Measurements from ENCODE around the gene DCTN3. TPM values are rescaled to one million over a fixed set of nuclear protein-coding genes. Genes with fewer than 3 reads are reported as not detected.

DCTN3 gene
- total and polyA plus RNA-seq, 2 donors (not counting 3 experiments of a cell fraction or from before 2014, with no cell fraction given) = 91.0 to 170 TPM

DNA sequence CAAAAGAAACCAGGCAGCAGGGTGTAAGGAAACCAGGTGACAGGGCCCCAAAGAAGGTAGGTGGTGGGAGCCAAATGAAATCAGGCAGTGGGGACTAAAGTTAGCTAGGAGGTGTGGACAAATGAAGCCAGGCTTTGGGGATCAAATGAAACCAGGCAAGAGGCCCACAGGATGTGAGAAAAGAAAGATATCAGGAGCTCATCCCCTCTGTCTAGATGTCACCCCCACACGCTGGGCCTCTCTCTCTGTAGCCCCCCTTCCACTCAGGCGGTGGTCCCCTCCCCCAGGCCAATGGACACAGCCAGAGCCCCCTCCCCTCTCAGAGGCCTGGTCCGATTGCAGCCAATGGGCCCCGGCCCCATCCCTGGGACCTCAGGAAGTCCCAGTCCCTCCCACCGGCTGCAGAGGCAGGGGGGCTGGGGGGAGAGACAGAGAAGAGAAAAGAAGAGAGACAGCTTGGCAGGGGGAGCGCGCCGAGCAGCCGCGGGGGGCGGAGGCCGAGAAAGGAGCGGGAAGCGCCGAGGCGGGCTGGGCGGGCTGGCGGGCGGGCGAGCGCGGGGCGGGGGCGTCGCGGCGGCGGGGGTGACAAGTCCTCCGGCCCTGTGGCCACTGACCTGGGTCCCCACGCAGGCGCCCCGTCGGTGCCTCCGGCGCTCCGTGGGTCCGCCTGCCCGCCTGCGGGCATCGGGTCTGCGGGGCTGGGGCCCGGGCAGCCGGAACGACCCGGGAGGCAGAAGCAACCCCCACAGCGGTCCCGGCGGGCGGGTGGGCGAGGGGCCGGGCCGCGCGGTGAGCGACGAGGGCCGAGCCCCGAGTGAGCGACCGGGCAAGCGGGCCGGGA lies 42.7 kb downstream of the DCTN3 start:
- Histone ChIP-seq H4K20me1 (replicated peaks; ENCODE audit: control insufficient read depth, extremely low read depth, insufficient read depth, low read length) (no peaks in the 10 kb centered on the region), H3K9me3 (replicated peaks; ENCODE audit: control insufficient read depth, insufficient read depth, low read length) (no peaks in the 10 kb centered on the region), H3K4me3 (replicated peaks in 1 of 3; ENCODE audit: insufficient read depth in 1 of 3, low read depth in 1 of 3, low read length in 3 of 3) (no peak overlapping the region), H3K4me2 (ENCODE audit: insufficient read depth, low read length) (no peak overlapping the region), H3K79me2 (ENCODE audit: control insufficient read depth, insufficient read depth, low read length) (no peaks in the 10 kb centered on the region), H3K36me3 (ENCODE audit: control insufficient read depth in 2 of 2, extremely low read depth in 1 of 2, insufficient read depth in 2 of 2, low read length in 2 of 2) (no peaks in the 10 kb centered on the region), H2AFZ (ENCODE audit: low read depth, low read length) (no peak overlapping the region), H3K4me1 (ENCODE audit: control insufficient read depth, extremely low read depth, insufficient read depth, low read length) (no peaks in the 10 kb centered on the region), H3K27me3 (ENCODE audit: control insufficient read depth in 2 of 2, insufficient read depth in 2 of 2, low read length in 2 of 2) (peaks cover 58 to 60% of the 10 kb centered on the region in 2 experiments), H3K27ac (ENCODE audit: insufficient read depth, low read depth, low read length) (no peak overlapping the region), H3K9ac (replicated peaks; ENCODE audit: extremely low read depth, insufficient read depth, low read length) (no peak overlapping the region), H3K9me1 (replicated peaks; ENCODE audit: control insufficient read depth, extremely low read depth, insufficient read depth, low read length) (no peaks in the 10 kb centered on the region)
- intact Hi-C loops (cut with micrococcal nuclease) = no loop called here
- dilution Hi-C loops (cut with MboI; ENCODE audit: extremely low pct_ligation_motif_present, low sequenced_read_pairs) = no loop called here
- ChIA-PET POLR2A (no interaction called here), CTCF (interaction anchor here (0.6 to 8.5 kb wide), 6 partner anchors 14 to 174 kb away, joined by 3 to 106 read pairs (median 4); no protein-coding TSS in a partner anchor)
- FAIRE-seq (no peak), DNase-seq (ENCODE audit: low read depth, low spot score) (no peak)
- TF ChIP-seq, protein P1, sequence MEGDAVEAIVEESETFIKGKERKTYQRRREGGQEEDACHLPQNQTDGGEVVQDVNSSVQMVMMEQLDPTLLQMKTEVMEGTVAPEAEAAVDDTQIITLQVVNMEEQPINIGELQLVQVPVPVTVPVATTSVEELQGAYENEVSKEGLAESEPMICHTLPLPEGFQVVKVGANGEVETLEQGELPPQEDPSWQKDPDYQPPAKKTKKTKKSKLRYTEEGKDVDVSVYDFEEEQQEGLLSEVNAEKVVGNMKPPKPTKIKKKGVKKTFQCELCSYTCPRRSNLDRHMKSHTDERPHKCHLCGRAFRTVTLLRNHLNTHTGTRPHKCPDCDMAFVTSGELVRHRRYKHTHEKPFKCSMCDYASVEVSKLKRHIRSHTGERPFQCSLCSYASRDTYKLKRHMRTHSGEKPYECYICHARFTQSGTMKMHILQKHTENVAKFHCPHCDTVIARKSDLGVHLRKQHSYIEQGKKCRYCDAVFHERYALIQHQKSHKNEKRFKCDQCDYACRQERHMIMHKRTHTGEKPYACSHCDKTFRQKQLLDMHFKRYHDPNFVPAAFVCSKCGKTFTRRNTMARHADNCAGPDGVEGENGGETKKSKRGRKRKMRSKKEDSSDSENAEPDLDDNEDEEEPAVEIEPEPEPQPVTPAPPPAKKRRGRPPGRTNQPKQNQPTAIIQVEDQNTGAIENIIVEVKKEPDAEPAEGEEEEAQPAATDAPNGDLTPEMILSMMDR (IDR thresholded peaks at IDR 0.05; ENCODE audit: extremely low read depth in 1 of 2, insufficient read depth in 1 of 2, low read depth in 1 of 2, low read length in 2 of 2) = no peak
- no peak for TF ChIP-seq JUN (IDR thresholded peaks at IDR 0.05; ENCODE audit: borderline replicate concordance, insufficient read depth, insufficient read length, low read depth)
- no peak for TF ChIP-seq EZH2 (IDR thresholded peaks at IDR 0.05; ENCODE audit: borderline replicate concordance, low read depth, low read length, severe bottlenecking)
- no peak for TF ChIP-seq POLR2AphosphoS5 (IDR thresholded peaks at IDR 0.05; ENCODE audit: insufficient read depth, low read depth, low read length)
- TF ChIP-seq POLR2A (IDR thresholded peaks at IDR 0.05; ENCODE audit: low read depth, low read length) = no peak
- BruUV-seq (replicated peaks) = no TSS peak
